ENCODE results near the gene PNPLA8. TPM values are rescaled to one million over a fixed set of nuclear protein-coding genes. Genes with fewer than 3 reads are reported as not detected.

PNPLA8 gene
- total RNA-seq, 1 donor from 2014 or later, result 23.1 TPM

GRCh38 chr7:108440613-108441012, 85.3 kb downstream of the PNPLA8 start:
- peaks cover 8% of the 10 kb centered on the region for H3K4me1 Mint-ChIP-seq (ENCODE audit: low read depth, unreplicated experiment)
- DNase-seq (ENCODE audit: low read depth) (no peak), FAIRE-seq (no peak)
- no peak overlapping the region for H3K4me3 Mint-ChIP-seq (ENCODE audit: unreplicated experiment)
- H3K36me3 Mint-ChIP-seq (ENCODE audit: low read depth, unreplicated experiment), result no peaks in the 10 kb centered on the region
- Histone ChIP-seq H3K36me3 (ENCODE audit: insufficient read depth, low read length) (no peaks in the 10 kb centered on the region), H3K4me1 (ENCODE audit: insufficient read depth, low read length) (no peaks in the 10 kb centered on the region), H3K9me3 (ENCODE audit: insufficient read depth, low read depth, low read length) (no peaks in the 10 kb centered on the region), H3K9ac (ENCODE audit: low read length) (no peak overlapping the region), H3K79me2 (ENCODE audit: insufficient read depth, low read length) (peaks cover 28% of the 10 kb centered on the region), H4K20me1 (ENCODE audit: insufficient read depth, low read length) (no peaks in the 10 kb centered on the region), H3K4me3 (ENCODE audit: insufficient read depth, low read depth, low read length) (no peak overlapping the region), H3K27me3 (ENCODE audit: insufficient read depth, low read length) (no peaks in the 10 kb centered on the region), H2AFZ (ENCODE audit: low read depth, low read length) (no peak overlapping the region), H3K27ac (ENCODE audit: low read depth, low read length) (no peak overlapping the region), H3K4me2 (ENCODE audit: low read length) (no peak overlapping the region)
- H3K27ac Mint-ChIP-seq (ENCODE audit: unreplicated experiment), result no peak overlapping the region
- no peaks in the 10 kb centered on the region for H3K27me3 Mint-ChIP-seq (ENCODE audit: low read depth, unreplicated experiment)
- TF ChIP-seq CTCF (IDR thresholded peaks at IDR 0.05; ENCODE audit: insufficient read depth, low read depth, low read length), result no peak
- no peak for TF ChIP-seq EZH2 (IDR thresholded peaks at IDR 0.05; ENCODE audit: insufficient read depth, low read length)
- no peaks in the 10 kb centered on the region for H3K9me3 Mint-ChIP-seq (ENCODE audit: unreplicated experiment)

GRCh38 chr7:108436906-108437305, 89.0 kb downstream of the PNPLA8 start:
- Mint-ChIP-seq H3K27me3 (ENCODE audit: low read depth, unreplicated experiment) (no peaks in the 10 kb centered on the region), H3K4me1 (ENCODE audit: low read depth, unreplicated experiment) (peaks cover 19% of the 10 kb centered on the region), H3K9me3 (ENCODE audit: unreplicated experiment) (no peaks in the 10 kb centered on the region), H3K27ac (ENCODE audit: unreplicated experiment) (no peak overlapping the region), H3K36me3 (ENCODE audit: low read depth, unreplicated experiment) (no peaks in the 10 kb centered on the region), H3K4me3 (ENCODE audit: unreplicated experiment) (no peak overlapping the region)
- Histone ChIP-seq H3K79me2 (ENCODE audit: insufficient read depth, low read length) (peaks cover 31% of the 10 kb centered on the region), H3K9me3 (ENCODE audit: insufficient read depth, low read depth, low read length) (no peaks in the 10 kb centered on the region), H3K36me3 (ENCODE audit: insufficient read depth, low read length) (no peaks in the 10 kb centered on the region), H3K9ac (ENCODE audit: low read length) (no peak overlapping the region), H2AFZ (ENCODE audit: low read depth, low read length) (no peak overlapping the region), H4K20me1 (ENCODE audit: insufficient read depth, low read length) (no peaks in the 10 kb centered on the region), H3K4me2 (ENCODE audit: low read length) (no peak overlapping the region), H3K27ac (ENCODE audit: low read depth, low read length) (no peak overlapping the region), H3K4me1 (ENCODE audit: insufficient read depth, low read length) (no peaks in the 10 kb centered on the region), H3K4me3 (ENCODE audit: insufficient read depth, low read depth, low read length) (no peak overlapping the region), H3K27me3 (ENCODE audit: insufficient read depth, low read length) (no peaks in the 10 kb centered on the region)
- no peak for TF ChIP-seq EZH2 (IDR thresholded peaks at IDR 0.05; ENCODE audit: insufficient read depth, low read length)
- no peak for TF ChIP-seq CTCF (IDR thresholded peaks at IDR 0.05; ENCODE audit: insufficient read depth, low read depth, low read length)
- FAIRE-seq (no peak), DNase-seq (ENCODE audit: low read depth) (no peak)

DNA sequence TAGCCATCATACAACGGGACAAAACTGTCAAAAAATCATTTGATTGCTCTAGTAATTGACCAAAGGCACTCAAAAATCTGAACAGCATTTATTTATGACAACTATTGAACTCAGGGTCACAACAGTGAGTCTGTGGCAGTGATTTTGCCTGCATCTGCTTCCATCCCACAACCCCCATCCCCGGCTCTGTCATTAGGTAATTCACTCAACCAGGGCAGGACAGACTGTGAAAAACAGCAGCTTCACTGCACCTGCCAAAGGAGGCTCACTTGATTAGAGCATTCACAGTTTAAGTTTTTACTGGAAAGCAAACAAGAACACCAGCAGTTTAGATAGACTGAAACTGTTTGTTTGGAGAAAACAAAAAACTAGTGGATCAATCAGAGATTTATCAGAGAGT, 91.9 kb downstream of the PNPLA8 start:
- no peak overlapping the region for H3K27ac Mint-ChIP-seq (ENCODE audit: unreplicated experiment)
- Histone ChIP-seq H4K20me1 (ENCODE audit: insufficient read depth, low read length) (no peaks in the 10 kb centered on the region), H3K4me1 (ENCODE audit: insufficient read depth, low read length) (no peaks in the 10 kb centered on the region), H3K36me3 (ENCODE audit: insufficient read depth, low read length) (no peaks in the 10 kb centered on the region), H3K27ac (ENCODE audit: low read depth, low read length) (no peak overlapping the region), H3K4me2 (ENCODE audit: low read length) (no peak overlapping the region), H3K79me2 (ENCODE audit: insufficient read depth, low read length) (peaks cover 28% of the 10 kb centered on the region), H3K9me3 (ENCODE audit: insufficient read depth, low read depth, low read length) (no peaks in the 10 kb centered on the region), H3K27me3 (ENCODE audit: insufficient read depth, low read length) (no peaks in the 10 kb centered on the region), H2AFZ (ENCODE audit: low read depth, low read length) (no peak overlapping the region), H3K9ac (ENCODE audit: low read length) (no peak overlapping the region), H3K4me3 (ENCODE audit: insufficient read depth, low read depth, low read length) (no peak overlapping the region)
- H3K36me3 Mint-ChIP-seq (ENCODE audit: low read depth, unreplicated experiment), result no peaks in the 10 kb centered on the region
- H3K27me3 Mint-ChIP-seq (ENCODE audit: low read depth, unreplicated experiment), result no peaks in the 10 kb centered on the region
- no peaks in the 10 kb centered on the region for H3K9me3 Mint-ChIP-seq (ENCODE audit: unreplicated experiment)
- H3K4me1 Mint-ChIP-seq (ENCODE audit: low read depth, unreplicated experiment), result peaks cover 13% of the 10 kb centered on the region
- no peak overlapping the region for H3K4me3 Mint-ChIP-seq (ENCODE audit: unreplicated experiment)
- no peak for DNase-seq (ENCODE audit: low read depth)
- TF ChIP-seq EZH2 (IDR thresholded peaks at IDR 0.05; ENCODE audit: insufficient read depth, low read length) (no peak), CTCF (IDR thresholded peaks at IDR 0.05; ENCODE audit: insufficient read depth, low read depth, low read length) (no peak)
- FAIRE-seq, result no peak
